Spinal cord (tissue), 10 donors: Measurements from ENCODE around the gene HMCN2. TPM values are rescaled to one million over a fixed set of nuclear protein-coding genes. Genes with fewer than 3 reads are reported as not detected.

Source experiments
- DNase-seq, 6 donors: peaks; one replicate each; pipeline versions ENCODE4 v3.0.0 to v3.0.0-alpha.2; 2013 to 2015; ENCODE audit warnings: low spot score in 6 of 6, low read depth in 4 of 6
- H3K27ac ChIP-seq: one replicate; pipeline ENCODE4 v1.5.1; 2013; ENCODE audit warnings: low read depth, low read length, control low read depth
- H3K27me3 ChIP-seq: one replicate; pipeline ENCODE4 v1.6.1; 2013; ENCODE audit warnings: low read length; ENCODE audit not compliant: control insufficient read depth, insufficient read depth
- H3K36me3 ChIP-seq: one replicate; pipeline ENCODE4 v1.6.1; 2013; ENCODE audit warnings: low read length; ENCODE audit not compliant: control insufficient read depth, insufficient read depth
- H3K4me1 ChIP-seq: one replicate; pipeline ENCODE4 v1.6.1; 2013; ENCODE audit warnings: low read length; ENCODE audit not compliant: control insufficient read depth, insufficient read depth
- H3K4me3 ChIP-seq: one replicate; pipeline ENCODE4 v1.5.1; 2013; ENCODE audit warnings: low read depth, low read length, control low read depth
- H3K9me3 ChIP-seq: one replicate; pipeline ENCODE4 v1.6.1; 2013; ENCODE audit warnings: low read length; ENCODE audit not compliant: control insufficient read depth, insufficient read depth
- WGBS: methylation state at CpG from one replicate; pipeline ENCODE4 v1.1.5; 2013; ENCODE audit warnings: missing lambda C conversion rate; ENCODE audit not compliant: insufficient coverage; 5-methylcytosine and 5-hydroxymethylcytosine counted together
- polyA plus RNA-seq, 2 donors: library from polyadenylated mRNA; unstranded; fragments of 120-200 nt; gene quantifications; one replicate each; pipeline ENCODE4 v1.2.1, GENCODE V29; 2013; ENCODE audit not compliant: insufficient read length in 2 of 2
- total RNA-seq, 2 donors: library from RNA; depleted of rRNA in 1 of 2; stranded (reverse); fragments of 120-200 nt in 1 of 2; fragments of >200 nt in 1 of 2; gene quantifications; one replicate each; pipeline versions ENCODE4 v1.2.3 to v1.2.4, GENCODE V29; 2013 to 2014
- donor health status: healthy.

The HMCN2 gene
- total and polyA plus RNA-seq, 4 donors: 0.88 to 5.9 (median 3.5) TPM

GRCh38 chr9:130366072-130366471 is 100.5 kb downstream of the HMCN2 start:
- H3K27ac ChIP-seq: no peak overlapping the region
- H3K4me3 ChIP-seq: no peak overlapping the region
- no peaks in the 10 kb centered on the region for H3K9me3 ChIP-seq
- peaks cover 4% of the 10 kb centered on the region for H3K36me3 ChIP-seq
- no peaks in the 10 kb centered on the region for H3K4me1 ChIP-seq
- no peaks in the 10 kb centered on the region for H3K27me3 ChIP-seq
- WGBS: 67% methylated on average over 1 of the region's 3 CpGs
- DNase-seq: no peak

DNA sequence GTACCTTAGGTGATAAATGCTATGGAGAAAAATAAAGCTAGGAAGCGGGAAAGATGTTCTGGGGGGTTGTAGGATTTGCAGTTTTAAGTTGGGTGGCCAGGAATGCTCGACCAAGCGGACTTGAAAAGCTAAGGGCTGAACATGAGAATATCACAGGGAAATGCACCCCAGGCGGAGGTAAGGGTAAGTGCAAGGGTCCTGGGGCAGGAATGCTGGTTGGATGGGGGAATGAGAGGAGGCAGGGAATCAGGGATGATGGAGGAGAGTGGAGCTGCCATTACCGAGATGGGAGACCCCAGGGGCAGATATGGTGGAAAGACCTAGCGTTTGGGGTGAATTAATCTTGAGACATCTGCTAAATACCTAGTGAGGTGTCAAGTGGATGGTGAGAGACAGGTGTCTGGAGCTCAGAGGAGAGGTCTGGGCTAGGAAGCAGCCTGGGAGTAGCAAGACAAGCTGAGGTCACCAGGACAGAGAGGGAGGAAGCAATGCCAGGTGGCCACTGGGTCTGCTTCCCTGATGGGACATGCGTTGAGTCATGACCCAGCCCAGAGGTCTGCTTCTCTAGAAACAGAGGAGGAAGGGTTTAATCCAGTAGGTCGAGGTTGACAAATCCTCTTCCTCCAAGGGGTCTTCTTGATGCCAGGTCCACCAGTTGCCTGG is 101.5 kb downstream of the HMCN2 start:
- 91% methylated on average over 6 of the region's 8 CpGs for WGBS
- peaks cover under 1% of the 10 kb centered on the region for H3K36me3 ChIP-seq
- no peak overlapping the region for H3K4me3 ChIP-seq
- no peaks in the 10 kb centered on the region for H3K4me1 ChIP-seq
- DNase-seq: no peak
- H3K9me3 ChIP-seq: no peaks in the 10 kb centered on the region
- no peaks in the 10 kb centered on the region for H3K27me3 ChIP-seq
- no peak overlapping the region for H3K27ac ChIP-seq

DNA sequence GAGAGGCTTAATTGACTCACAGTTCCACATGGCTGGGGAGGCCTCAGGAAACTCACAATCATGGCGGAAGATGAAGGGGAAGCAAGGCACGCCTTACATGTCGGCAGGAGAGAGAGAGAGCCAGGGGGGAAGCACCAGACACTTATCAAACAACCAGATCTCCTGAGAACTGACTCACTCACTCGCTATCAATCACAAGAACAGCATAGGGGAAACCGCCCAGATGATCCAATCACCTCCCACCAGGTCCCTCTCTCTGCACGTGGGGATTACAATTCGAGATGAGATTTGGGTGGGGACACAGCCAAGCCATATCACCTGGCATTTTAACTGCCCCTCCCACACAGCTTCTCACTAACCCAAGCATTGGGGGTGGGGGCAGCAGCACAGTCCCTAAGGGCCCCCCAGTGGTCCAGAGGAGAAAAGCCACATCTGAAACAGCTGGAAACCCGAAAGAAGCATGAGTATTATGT is 103.1 kb downstream of the HMCN2 start:
- H3K4me3 ChIP-seq: no peak overlapping the region
- WGBS: 58% methylated on average over 3 of the region's 8 CpGs
- no peaks in the 10 kb centered on the region for H3K27me3 ChIP-seq
- H3K27ac ChIP-seq: no peak overlapping the region
- H3K4me1 ChIP-seq: no peaks in the 10 kb centered on the region
- peaks cover 4% of the 10 kb centered on the region for H3K36me3 ChIP-seq
- DNase-seq: peak in 1 of 6 donors; percentile 14
- H3K9me3 ChIP-seq: no peaks in the 10 kb centered on the region

DNA sequence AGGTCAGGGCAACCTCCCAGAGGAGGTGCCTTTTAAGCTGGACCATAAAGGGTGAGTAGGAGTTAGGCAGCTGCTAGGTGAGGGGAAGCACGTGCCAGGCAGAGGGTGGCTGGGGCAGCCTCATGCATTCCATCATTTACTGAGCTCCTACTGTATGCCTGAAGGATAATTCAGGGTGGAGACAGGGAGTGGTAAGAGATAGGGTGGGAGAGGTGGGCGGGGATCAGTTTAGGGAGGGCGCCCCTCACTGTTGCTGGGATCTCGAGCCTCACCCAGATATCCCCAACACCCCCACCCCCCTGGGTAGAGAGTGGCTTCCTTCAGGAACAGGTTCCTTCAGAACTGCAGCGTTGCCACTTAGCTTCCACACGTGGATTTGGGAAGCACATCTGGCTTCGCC is 104.7 kb downstream of the HMCN2 start:
- Histone ChIP-seq H3K27me3 (no peaks in the 10 kb centered on the region), H3K9me3 (no peaks in the 10 kb centered on the region), H3K36me3 (peaks cover 4% of the 10 kb centered on the region), H3K4me3 (no peak overlapping the region), H3K4me1 (no peaks in the 10 kb centered on the region), H3K27ac (no peak overlapping the region)
- DNase-seq: no peak
- WGBS: 75% methylated on average over 4 of the region's 7 CpGs

DNA sequence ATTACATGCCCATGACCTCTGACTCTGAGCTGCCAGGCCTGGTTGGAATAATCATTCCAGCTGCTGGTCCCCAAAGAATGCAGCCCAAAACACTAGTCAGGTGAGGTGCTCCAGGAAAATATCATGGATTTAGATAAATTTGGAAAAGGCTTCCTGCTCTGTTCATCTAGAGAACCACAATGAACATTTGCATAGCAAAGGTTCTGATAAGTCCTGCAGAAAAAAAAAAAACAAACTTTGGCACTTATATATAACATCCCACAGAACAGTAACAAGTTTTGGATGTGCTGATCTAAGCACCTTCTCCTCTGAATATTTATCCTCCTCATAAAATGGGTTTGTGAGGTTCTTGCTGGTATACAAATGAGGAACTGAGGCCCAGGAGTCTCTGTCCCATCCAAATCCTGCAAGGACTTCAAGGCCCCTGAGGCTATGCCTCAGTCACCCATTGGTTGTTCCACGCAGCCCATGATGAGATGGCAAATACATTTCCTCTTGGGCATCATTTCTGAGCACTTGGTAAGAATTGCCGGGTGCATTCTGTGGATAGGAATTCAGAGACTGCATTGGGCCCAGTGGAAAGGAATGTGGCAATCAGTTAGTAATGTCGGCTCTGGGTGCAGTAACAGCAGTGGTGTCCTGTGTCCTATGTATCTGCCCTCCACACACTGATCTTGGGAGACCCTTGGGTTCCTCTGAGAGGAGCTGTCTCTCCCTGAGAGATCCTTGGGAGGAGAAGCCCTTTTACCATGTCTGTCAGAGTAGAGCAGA is 105.8 kb downstream of the HMCN2 start:
- Histone ChIP-seq H3K4me3 (no peak overlapping the region), H3K36me3 (peaks cover 4% of the 10 kb centered on the region), H3K4me1 (no peaks in the 10 kb centered on the region), H3K9me3 (no peaks in the 10 kb centered on the region), H3K27ac (no peak overlapping the region), H3K27me3 (no peaks in the 10 kb centered on the region)
- 83% methylated on average over 2 of the region's 3 CpGs for WGBS
- DNase-seq: no peak

GRCh38 chr9:130372057-130372456 is 106.5 kb downstream of the HMCN2 start:
- DNase-seq: no peak
- H3K27me3 ChIP-seq: no peaks in the 10 kb centered on the region
- no peak overlapping the region for H3K27ac ChIP-seq
- H3K4me3 ChIP-seq: no peak overlapping the region
- WGBS: 71% methylated on average over 7 of the region's 7 CpGs
- peaks cover 4% of the 10 kb centered on the region for H3K36me3 ChIP-seq
- no peaks in the 10 kb centered on the region for H3K9me3 ChIP-seq
- H3K4me1 ChIP-seq: no peaks in the 10 kb centered on the region

GRCh38 chr9:130373679-130374325 is 108.2 kb downstream of the HMCN2 start:
- WGBS: 95% methylated on average over 2 of the region's 2 CpGs
- no peak overlapping the region for H3K27ac ChIP-seq
- H3K4me1 ChIP-seq: no peaks in the 10 kb centered on the region
- H3K27me3 ChIP-seq: no peaks in the 10 kb centered on the region
- no peak for DNase-seq
- no peaks in the 10 kb centered on the region for H3K9me3 ChIP-seq
- peaks cover 4% of the 10 kb centered on the region for H3K36me3 ChIP-seq
- H3K4me3 ChIP-seq: no peak overlapping the region

GRCh38 chr9:130377612-130378011 is 112.1 kb downstream of the HMCN2 start:
- WGBS: 92% methylated on average over 17 of the region's 17 CpGs
- Histone ChIP-seq H3K36me3 (peaks cover 2% of the 10 kb centered on the region), H3K4me1 (peaks cover under 1% of the 10 kb centered on the region), H3K9me3 (no peaks in the 10 kb centered on the region), H3K27ac (no peak overlapping the region), H3K27me3 (no peaks in the 10 kb centered on the region), H3K4me3 (no peak overlapping the region)
- no peak for DNase-seq

DNA sequence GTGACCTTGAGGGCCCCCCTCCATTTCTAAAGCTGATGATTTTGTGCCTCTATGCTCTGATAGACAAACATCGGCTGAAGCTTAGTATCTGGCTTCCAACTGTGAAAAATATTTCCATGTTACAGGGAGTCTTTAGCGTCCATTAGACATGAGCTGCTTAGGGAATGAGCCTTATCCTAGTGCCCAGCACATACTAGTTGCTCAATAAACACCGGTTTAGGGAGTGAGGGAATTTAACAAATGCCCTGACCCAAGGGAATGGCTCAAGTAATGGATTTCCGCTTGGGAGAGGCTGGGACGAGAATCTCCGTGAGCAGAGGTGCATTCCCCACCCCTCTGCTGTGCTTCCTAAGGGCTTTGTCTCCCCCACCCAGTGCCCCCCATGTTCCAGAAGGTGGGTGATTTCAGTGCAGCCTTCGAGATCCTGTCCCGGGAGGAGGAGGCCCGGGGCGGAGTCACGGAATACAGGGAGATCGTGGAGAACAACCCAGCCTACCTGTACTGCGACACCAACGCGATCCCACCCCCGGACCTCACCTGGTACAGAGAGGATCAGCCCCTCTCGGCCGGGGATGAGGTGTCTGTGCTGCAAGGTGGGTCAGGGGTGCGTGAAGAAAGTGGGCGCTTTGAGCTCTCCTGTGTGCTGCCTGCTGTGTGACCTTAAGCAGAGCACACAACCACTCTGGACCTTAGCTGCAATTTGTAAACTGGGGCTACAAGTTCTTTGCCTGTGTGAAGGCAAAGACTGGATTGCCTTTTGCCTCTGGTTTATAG is 113.5 kb downstream of the HMCN2 start:
- Histone ChIP-seq H3K27me3 (no peaks in the 10 kb centered on the region), H3K9me3 (no peaks in the 10 kb centered on the region), H3K27ac (no peak overlapping the region), H3K4me3 (no peak overlapping the region), H3K36me3 (peaks cover 8% of the 10 kb centered on the region), H3K4me1 (peaks cover 3% of the 10 kb centered on the region)
- no peak for DNase-seq
- 93% methylated on average over 15 of the region's 20 CpGs for WGBS
